Ramos (cell line): Measurements from ENCODE around the gene PFKL.

Experiments
- in situ Hi-C: fragments of 300-500 bp; cut with MboI; formaldehyde crosslinking; loops from one replicate; pipeline ENCODE4 v1.14.3; 2022; ENCODE audit warnings: low sequenced_read_pairs; ENCODE audit not compliant: unreplicated experiment

Gene PFKL

GRCh38 chr21:44310628-44311507 lies 11.0 kb downstream of the PFKL start:
- in situ Hi-C loops: no loop called here

DNA sequence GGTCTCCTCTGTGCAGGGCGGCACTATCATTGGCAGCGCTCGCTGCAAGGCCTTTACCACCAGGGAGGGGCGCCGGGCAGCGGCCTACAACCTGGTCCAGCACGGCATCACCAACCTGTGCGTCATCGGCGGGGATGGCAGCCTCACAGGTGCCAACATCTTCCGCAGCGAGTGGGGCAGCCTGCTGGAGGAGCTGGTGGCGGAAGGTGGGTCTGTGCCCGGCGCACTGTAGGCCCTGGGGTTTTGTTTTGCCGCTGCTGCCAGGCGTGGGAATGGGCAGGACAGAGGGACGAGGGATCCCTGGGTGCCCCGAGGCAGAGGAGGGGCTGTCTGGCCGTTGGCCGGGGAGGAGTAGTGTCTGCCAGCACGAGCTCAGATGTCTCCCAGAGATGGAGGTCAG lies 12.2 kb downstream of the PFKL start:
- in situ Hi-C loops: no loop called here

- in situ Hi-C loops: no loop called here
These were observed 12.9 kb downstream of the PFKL start for GRCh38 chr21:44312716-44313115.

DNA sequence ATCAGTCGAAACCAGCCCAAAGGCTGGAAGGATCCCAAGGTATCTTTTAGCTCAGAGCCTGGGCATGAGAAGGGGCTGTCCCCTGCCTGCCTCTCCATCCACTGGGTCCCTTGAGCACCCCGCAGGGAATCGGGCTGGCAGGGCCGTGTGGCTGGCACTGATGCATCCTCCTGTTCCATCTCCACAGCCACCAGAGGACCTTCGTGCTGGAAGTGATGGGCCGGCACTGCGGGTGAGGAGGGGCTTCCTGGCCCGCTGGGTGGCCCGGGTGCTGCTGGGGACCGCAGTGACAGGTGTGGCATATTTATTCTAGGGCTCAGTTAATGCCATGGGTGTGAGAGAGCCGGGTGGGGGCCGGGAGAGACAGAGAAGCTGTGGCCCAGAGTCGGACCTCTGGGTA lies 13.6 kb downstream of the PFKL start:
- in situ Hi-C loops: no loop called here

- in situ Hi-C loops: no loop called here
These were observed 14.3 kb downstream of the PFKL start for GRCh38 chr21:44314128-44314527.

DNA sequence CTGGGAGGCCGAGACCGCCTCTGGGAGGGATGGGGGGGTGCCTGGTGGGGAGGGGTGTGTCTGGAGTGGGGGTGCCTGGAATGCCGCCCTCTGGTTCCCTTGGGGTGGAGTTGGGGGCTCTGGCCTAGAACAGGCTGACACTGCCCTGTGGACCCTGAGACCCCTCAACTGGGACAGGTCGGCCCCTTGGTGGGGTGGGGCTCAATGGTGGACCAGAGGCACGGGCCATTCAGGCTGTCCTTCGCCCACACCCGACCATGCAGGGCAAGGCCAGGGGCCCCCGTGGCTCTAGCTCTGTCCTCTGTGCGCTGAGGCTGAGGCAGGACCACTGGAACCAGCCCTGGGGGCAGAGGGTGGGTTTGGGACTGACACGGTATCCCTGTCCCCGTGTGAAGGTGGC lies 14.7 kb downstream of the PFKL start:
- in situ Hi-C loops: no loop called here

DNA sequence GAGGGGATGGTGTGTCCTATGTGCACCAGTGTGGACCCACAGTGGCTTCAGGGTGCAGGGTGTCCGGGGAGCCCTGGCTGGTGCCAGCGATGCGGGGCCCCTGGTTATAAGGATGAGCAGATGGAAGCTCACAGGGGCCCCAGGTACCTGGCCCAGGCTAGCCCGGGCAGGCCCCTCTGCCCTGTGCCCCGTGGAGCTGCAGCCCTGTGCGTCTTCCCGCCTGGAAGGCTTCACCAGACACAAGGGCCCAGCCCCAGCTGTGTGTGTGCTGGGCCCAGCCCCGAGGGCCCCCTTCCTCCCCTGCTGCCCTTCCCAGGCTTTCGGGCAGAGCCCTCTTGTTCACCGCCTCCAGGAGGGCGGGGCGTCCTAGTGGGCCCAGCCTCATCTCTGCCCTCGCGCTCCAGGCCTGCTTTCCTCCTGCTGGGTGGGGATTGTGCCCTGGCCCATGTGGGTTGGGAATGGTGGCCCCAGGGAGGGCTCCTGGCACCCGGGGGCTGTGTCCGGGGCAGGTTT lies 15.9 kb downstream of the PFKL start:
- in situ Hi-C loops: no loop called here

DNA sequence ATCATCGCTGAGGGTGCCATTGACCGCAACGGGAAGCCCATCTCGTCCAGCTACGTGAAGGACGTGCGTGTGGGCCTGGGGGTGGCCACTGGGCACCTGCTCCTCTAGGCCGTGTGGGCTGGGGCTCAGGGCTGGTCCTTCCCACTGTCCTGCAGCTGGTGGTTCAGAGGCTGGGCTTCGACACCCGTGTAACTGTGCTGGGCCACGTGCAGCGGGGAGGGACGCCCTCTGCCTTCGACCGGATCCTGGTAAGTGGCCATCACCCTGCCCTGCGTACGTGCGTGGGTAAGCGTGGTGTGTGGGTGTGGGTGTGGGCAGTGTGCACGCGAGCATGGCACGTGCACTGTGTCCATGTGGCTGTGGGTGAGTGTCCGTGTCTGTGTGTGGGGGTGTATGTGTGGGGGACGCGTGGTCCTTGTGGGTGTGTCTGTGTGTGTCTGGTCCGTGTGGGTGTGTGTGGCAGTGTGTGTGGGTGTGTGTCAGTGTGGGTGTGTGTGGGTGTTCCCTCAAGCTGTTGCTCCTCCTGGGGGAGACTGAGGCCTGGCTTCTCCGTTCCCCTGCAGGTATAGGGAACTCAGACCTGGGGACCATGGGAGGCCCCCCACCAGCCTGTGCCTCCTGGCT lies 16.5 kb downstream of the PFKL start:
- in situ Hi-C loops: no loop called here

DNA sequence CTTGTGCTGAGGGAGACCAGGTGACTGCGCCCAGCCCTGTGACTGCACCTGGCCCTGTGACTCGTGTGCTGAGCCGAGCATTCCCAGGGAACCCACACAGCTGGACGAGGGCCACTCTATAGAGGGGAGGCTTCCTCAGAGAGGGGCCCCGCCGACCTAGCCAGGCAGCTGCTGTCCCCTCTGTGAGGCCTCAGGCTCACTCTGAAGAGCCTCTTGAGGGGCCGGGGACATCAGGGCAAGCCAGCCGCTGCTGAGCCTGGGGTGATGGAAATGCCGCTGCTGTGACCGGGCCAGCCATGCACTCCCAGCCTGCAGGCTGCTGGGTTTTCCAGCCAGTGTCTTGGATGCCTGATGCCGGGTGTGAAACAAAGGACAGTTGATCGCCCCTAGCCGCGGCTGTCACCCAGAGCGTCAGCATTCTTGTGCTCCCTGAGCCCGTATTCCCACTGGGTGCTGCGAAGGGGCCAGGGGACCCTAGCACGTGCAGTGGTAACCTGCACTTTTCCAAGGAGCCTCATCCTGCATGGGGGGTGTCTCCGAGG lies 17.5 kb downstream of the PFKL start:
- in situ Hi-C loops: no loop called here

DNA sequence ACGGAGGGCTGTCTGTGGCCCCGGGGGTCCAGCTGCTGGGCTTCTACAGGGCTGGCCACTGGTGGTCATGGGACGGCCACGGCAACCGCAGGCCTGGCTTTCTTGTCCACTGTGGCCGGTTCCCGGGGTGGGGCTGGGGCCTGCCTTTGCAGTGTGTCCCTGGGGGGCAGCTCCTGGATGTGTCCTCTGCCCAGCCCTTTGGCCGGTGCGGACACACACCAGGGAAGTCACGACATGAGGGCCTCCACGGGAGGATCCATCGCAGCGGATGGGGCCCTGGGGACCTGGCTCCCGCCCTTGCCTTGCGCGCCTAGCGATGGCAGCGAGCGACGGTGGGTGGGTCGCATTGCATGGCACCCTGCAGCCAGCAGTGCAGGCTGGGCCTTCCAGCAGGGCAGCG lies 18.0 kb downstream of the PFKL start:
- in situ Hi-C loops: no loop called here

DNA sequence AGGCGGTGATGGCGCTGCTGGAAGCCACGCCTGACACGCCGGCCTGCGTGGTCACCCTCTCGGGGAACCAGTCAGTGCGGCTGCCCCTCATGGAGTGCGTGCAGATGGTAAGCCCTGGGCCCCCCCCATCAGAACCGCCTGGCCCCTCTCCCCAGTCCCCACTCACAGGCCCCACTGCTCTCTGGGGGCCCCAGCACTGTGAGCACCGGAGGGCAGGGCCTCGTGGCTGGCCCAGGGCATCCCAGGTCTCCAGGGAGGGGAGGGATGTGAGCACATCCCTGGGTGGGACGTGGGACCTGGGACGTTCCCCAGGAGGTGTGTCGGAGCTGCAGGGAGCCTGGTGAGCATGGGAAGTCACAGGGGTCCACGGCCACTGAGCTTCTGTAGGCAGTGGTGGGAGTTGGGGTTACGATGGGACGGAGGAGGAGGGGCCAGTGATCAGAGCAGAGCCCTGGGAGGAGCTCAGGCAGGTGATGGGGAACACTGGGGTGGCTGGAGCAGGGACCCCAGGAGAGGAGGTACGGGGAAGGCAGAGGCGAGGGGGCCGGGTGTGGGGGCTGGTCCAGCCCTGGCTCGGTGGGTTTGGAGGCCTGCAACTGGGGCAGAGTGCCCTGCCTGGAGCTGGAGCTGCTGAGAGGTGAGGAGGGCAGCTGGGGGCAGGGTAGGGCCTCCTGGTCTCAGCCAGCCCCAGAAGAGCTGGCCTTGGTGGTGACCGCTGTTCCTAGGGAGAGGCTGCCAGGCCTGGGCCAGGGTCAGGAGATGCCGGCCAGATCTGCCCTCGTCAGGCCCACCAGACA lies 18.8 kb downstream of the PFKL start:
- in situ Hi-C loops: no loop called here

DNA sequence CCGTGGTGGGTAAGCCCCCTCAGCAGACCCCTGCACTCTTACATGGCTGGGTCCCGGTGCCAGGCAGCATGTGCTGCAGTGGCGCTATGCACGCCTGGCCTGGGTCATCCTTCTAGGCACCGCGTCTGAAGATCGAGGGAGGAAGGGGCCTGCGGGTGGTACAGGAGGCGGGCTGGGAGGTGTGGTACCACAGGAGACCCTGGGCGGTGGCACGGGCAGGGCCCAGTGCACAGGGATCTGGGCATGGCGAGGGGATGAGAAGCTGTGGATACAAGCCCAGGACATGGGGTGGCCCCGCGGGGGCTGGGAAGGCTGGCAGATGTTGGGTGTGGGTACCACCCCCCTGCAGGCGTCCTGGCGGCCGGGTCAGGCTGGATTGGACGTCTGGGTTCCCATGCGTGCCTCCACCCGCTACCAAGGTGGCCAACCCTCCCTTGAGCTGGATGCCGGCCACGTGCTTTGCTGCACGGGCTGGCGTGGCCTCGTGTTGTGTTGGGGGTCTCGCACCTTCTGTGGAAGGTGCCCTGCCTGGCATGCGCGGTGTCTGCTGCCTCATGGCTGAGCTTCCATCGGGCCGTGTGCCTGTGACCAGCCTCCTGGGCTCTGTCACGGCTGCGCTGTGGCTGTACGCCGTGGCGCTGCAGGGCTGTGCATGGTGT lies 19.7 kb downstream of the PFKL start:
- in situ Hi-C loops: no loop called here

DNA sequence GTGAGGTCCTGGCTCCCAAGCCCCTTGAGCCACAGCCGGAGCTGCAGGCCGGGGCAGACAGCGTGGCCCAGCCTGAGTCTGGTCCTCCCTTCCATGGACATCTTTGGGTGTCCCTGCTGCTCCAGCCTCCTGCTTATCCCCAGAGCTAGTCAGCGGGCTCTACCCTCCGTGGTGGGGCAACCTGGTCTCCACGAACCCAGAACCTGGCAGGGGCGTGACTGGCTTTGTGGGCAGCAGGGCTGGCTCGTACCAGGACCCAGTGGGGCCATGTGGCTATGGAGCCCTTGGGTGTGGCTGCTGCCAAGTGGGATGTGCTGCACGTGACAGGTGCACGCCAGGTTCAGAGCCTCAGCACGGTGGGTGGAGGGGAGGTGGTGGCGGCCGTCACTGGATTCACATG lies 21.0 kb downstream of the PFKL start:
- in situ Hi-C loops: no loop called here

DNA sequence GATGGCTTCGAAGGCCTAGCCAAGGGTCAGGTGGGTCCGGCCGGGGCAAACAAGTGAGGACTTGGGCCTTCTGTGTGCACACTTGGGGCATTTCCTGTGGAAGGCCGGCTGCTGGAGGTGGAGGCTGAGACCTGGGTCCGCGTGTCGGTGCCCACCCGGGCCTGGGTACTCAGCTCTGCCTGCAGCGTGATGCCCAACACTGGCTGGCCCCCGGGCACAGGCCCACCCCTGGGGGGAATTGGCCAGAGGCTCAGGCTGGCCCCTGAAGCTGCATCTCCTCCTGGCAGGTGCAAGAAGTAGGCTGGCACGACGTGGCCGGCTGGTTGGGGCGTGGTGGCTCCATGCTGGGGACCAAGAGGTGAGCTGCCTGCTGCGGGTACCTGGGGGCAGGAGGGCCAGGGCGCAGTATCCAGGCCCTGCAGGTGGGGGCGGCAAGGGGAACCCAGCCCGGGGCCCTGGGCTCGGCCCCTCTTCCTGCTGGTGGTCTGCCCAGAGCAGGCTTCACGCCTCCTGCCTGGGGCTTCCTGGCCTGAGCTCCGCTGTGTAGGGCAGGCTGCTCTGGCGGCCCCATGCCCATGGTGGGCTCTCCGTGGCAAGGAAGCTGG lies 22.1 kb downstream of the PFKL start:
- in situ Hi-C loops: no loop called here

GRCh38 chr21:44322621-44323325 lies 22.9 kb downstream of the PFKL start:
- in situ Hi-C loops: no loop called here

GRCh38 chr21:44323591-44323990 lies 23.7 kb downstream of the PFKL start:
- in situ Hi-C loops: no loop called here

- in situ Hi-C loops: no loop called here
These were observed 24.4 kb downstream of the PFKL start for GRCh38 chr21:44324106-44324853.

- in situ Hi-C loops: loop anchor here (25.0 kb wide), 1 partner anchor 1337 kb away; no protein-coding TSS in a partner anchor
These were observed 24.9 kb downstream of the PFKL start for GRCh38 chr21:44324854-44325107.
